ENCODE results near the gene C2orf69. TPM values are rescaled to one million over a fixed set of nuclear protein-coding genes. Genes with fewer than 3 reads are reported as not detected.

C2orf69 gene
- polyA plus RNA-seq, 3 donors = 5.5 to 9.4 (median 6.9) TPM

GRCh38 chr2:199973703-199974102 lies 62.6 kb downstream of the C2orf69 start:
- Histone ChIP-seq H2AFZ (ENCODE audit: insufficient read depth, low read depth, low read length, poor library complexity, severe bottlenecking) (no peak overlapping the region), H3K27ac (ENCODE audit: low read depth in 1 of 2, low read length in 2 of 2) (no peak overlapping the region), H3K79me2 (ENCODE audit: insufficient read depth, low read length) (no peaks in the 10 kb centered on the region), H3K4me1 (ENCODE audit: control insufficient read depth in 1 of 2, insufficient read depth in 2 of 2, low read length in 2 of 2) (no peaks in the 10 kb centered on the region), H3K36me3 (replicated peaks in 1 of 2; ENCODE audit: control insufficient read depth in 1 of 2, insufficient read depth in 2 of 2, low read length in 2 of 2) (peaks cover 2 to 20% of the 10 kb centered on the region in 2 donors), H3K27me3 (ENCODE audit: control insufficient read depth in 2 of 2, insufficient read depth in 2 of 2, low read length in 2 of 2) (no peaks in the 10 kb centered on the region), H3K4me3 (replicated peaks in 1 of 3; ENCODE audit: low read depth in 2 of 3, low read length in 3 of 3) (no peak overlapping the region), H3K9ac (ENCODE audit: insufficient read depth, low read length, poor library complexity, severe bottlenecking) (no peak overlapping the region), H3K4me2 (replicated peaks; ENCODE audit: extremely low read depth, low read length, poor library complexity, severe bottlenecking) (no peak overlapping the region), H3K9me3 (replicated peaks in 1 of 2; ENCODE audit: control insufficient read depth in 1 of 2, insufficient read depth in 1 of 2, low read length in 2 of 2) (no peaks in the 10 kb centered on the region), H4K20me1 (ENCODE audit: insufficient read depth, low read length) (no peaks in the 10 kb centered on the region)
- intact Hi-C loops (cut with micrococcal nuclease) = no loop called here
- H3K4me3 Mint-ChIP-seq = no peak overlapping the region
- H3K4me1 Mint-ChIP-seq = peaks cover 3% of the 10 kb centered on the region
- peaks cover 0 to under 1% (median 0%) of the 10 kb centered on the region in 3 donors for H3K27me3 Mint-ChIP-seq (ENCODE audit: low read depth in 3 of 3)
- peaks cover 0 to 2% (median 0%) of the 10 kb centered on the region in 7 donors for H3K9me3 Mint-ChIP-seq
- TF ChIP-seq, protein P1, sequence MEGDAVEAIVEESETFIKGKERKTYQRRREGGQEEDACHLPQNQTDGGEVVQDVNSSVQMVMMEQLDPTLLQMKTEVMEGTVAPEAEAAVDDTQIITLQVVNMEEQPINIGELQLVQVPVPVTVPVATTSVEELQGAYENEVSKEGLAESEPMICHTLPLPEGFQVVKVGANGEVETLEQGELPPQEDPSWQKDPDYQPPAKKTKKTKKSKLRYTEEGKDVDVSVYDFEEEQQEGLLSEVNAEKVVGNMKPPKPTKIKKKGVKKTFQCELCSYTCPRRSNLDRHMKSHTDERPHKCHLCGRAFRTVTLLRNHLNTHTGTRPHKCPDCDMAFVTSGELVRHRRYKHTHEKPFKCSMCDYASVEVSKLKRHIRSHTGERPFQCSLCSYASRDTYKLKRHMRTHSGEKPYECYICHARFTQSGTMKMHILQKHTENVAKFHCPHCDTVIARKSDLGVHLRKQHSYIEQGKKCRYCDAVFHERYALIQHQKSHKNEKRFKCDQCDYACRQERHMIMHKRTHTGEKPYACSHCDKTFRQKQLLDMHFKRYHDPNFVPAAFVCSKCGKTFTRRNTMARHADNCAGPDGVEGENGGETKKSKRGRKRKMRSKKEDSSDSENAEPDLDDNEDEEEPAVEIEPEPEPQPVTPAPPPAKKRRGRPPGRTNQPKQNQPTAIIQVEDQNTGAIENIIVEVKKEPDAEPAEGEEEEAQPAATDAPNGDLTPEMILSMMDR (IDR thresholded peaks at IDR 0.05) = peak; percentile 41
- WGBS (ENCODE audit: insufficient coverage) = no CpG with 5 or more reads among the region's 2 CpGs
- H3K27ac Mint-ChIP-seq = no peak overlapping the region
- H3K36me3 Mint-ChIP-seq = peaks cover 12 to 21% of the 10 kb centered on the region in 2 donors
- DNase-seq = no peak

GRCh38 chr2:199975273-199975895 lies 64.3 kb downstream of the C2orf69 start:
- Histone ChIP-seq H3K4me3 (replicated peaks in 1 of 3; ENCODE audit: low read depth in 2 of 3, low read length in 3 of 3) (no peak overlapping the region), H3K27ac (ENCODE audit: low read depth in 1 of 2, low read length in 2 of 2) (no peak overlapping the region), H2AFZ (ENCODE audit: insufficient read depth, low read depth, low read length, poor library complexity, severe bottlenecking) (no peak overlapping the region), H3K36me3 (replicated peaks in 1 of 2; ENCODE audit: control insufficient read depth in 1 of 2, insufficient read depth in 2 of 2, low read length in 2 of 2) (peaks cover 2 to 6% of the 10 kb centered on the region in 2 donors), H3K79me2 (ENCODE audit: insufficient read depth, low read length) (no peaks in the 10 kb centered on the region), H4K20me1 (ENCODE audit: insufficient read depth, low read length) (no peaks in the 10 kb centered on the region), H3K9me3 (replicated peaks in 1 of 2; ENCODE audit: control insufficient read depth in 1 of 2, insufficient read depth in 1 of 2, low read length in 2 of 2) (no peaks in the 10 kb centered on the region), H3K4me2 (replicated peaks; ENCODE audit: extremely low read depth, low read length, poor library complexity, severe bottlenecking) (no peak overlapping the region), H3K27me3 (ENCODE audit: control insufficient read depth in 2 of 2, insufficient read depth in 2 of 2, low read length in 2 of 2) (no peaks in the 10 kb centered on the region), H3K9ac (ENCODE audit: insufficient read depth, low read length, poor library complexity, severe bottlenecking) (no peak overlapping the region), H3K4me1 (ENCODE audit: control insufficient read depth in 1 of 2, insufficient read depth in 2 of 2, low read length in 2 of 2) (no peaks in the 10 kb centered on the region)
- 95% methylated on average over 2 of the region's 3 CpGs for WGBS (ENCODE audit: insufficient coverage)
- Mint-ChIP-seq H3K27me3 (ENCODE audit: low read depth in 3 of 3) (peaks cover 0 to 2% (median 2%) of the 10 kb centered on the region in 3 donors), H3K4me1 (peaks cover 7% of the 10 kb centered on the region), H3K9me3 (peaks cover 0 to 2% (median 0%) of the 10 kb centered on the region in 7 donors), H3K27ac (peak overlapping the region in 1 of 7 donors; percentile 72), H3K36me3 (peaks cover 8 to 21% of the 10 kb centered on the region in 2 donors), H3K4me3 (no peak overlapping the region)
- TF ChIP-seq, protein P1 (IDR thresholded peaks at IDR 0.05) = no peak
- no peak for DNase-seq
- intact Hi-C loops (cut with micrococcal nuclease) = no loop called here

Small RNA genes lying within 50 kb of the gene (small RNA-seq; reads per million reads assigned to genes)
- gene AC108032.1 (ENCODE audit: insufficient read length, low read depth) (not detected), gene RN7SL717P (ENCODE audit: insufficient read length, low read depth) (not detected)

Other genes with a start within 250 kb of the C2orf69 start
- 1 to 10 TPM; 2.4 to 7.3 (median 4.1) TPM for gene FTCDNL1, start 60.1 kb upstream of the C2orf69 start, polyA plus RNA-seq
- gene TYW5, start 44.2 kb downstream of the C2orf69 start, polyA plus RNA-seq = 1 to 10 TPM; 1.5 to 3.5 (median 1.6) TPM
- gene MAIP1, start 44.3 kb downstream of the C2orf69 start, polyA plus RNA-seq = 10 to 100 TPM in 1 of 3 donors, 1 to 10 TPM in 2; 2.6 to 13.3 (median 7.6) TPM

All from CD14-positive monocyte (primary cell).